Activated CD8-positive, alpha-beta memory T cell treated with anti-CD3 and anti-CD28 coated beads, Interleukin-2, amount 50 U/mL, for 24 hours (primary cell): ENCODE results near the gene CCNF.
"Not testable (repeated sequence)": the region's sequence is repeated elsewhere in the genome, so short reads cannot be mapped to it uniquely, and the experiment has no call there.

Source experiments
- DNase-seq: peaks from one replicate; pipeline ENCODE4 v3.0.0-alpha.2; 2020; ENCODE audit errors: extremely low read depth

Gene CCNF

GRCh38 chr16:2427526-2427925 lies 1.7 kb upstream of the CCNF start:
- no peak for DNase-seq

GRCh38 chr16:2428051-2428783 lies 1.0 kb upstream of the CCNF start:
- DNase-seq, result no peak

- DNase-seq, result no peak
These were observed 538 bp upstream of the CCNF start for GRCh38 chr16:2428784-2429033.

GRCh38 chr16:2429771-2430663 lies 770 bp downstream of the CCNF start:
- DNase-seq, result no peak

GRCh38 chr16:2432286-2432685 lies 3.0 kb downstream of the CCNF start:
- no peak for DNase-seq

- DNase-seq, result no peak
These were observed 3.7 kb downstream of the CCNF start for GRCh38 chr16:2432801-2433505.

GRCh38 chr16:2435236-2435635 lies 6.0 kb downstream of the CCNF start:
- not testable (repeated sequence) for DNase-seq

- DNase-seq, result no peak
These were observed 6.9 kb downstream of the CCNF start for GRCh38 chr16:2436110-2436509.

- no peak for DNase-seq
These were observed 8.0 kb downstream of the CCNF start for GRCh38 chr16:2437032-2437790.

GRCh38 chr16:2438121-2438520 lies 8.9 kb downstream of the CCNF start:
- DNase-seq, result no peak

- DNase-seq, result no peak
These were observed 10.4 kb downstream of the CCNF start for GRCh38 chr16:2439598-2439997.

GRCh38 chr16:2441143-2441804 lies 12.0 kb downstream of the CCNF start:
- DNase-seq, result not testable (repeated sequence)

GRCh38 chr16:2443555-2443954 lies 14.3 kb downstream of the CCNF start:
- DNase-seq, result no peak

GRCh38 chr16:2447920-2448583 lies 18.8 kb downstream of the CCNF start:
- DNase-seq, result no peak

- DNase-seq, result no peak
These were observed 19.9 kb downstream of the CCNF start for GRCh38 chr16:2449118-2449517.

GRCh38 chr16:2450535-2450934 lies 21.3 kb downstream of the CCNF start:
- DNase-seq, result no peak

- no peak for DNase-seq
These were observed 21.7 kb downstream of the CCNF start for GRCh38 chr16:2450975-2451381.

GRCh38 chr16:2451851-2452320 lies 22.6 kb downstream of the CCNF start:
- no peak for DNase-seq

GRCh38 chr16:2452650-2453049 lies 23.4 kb downstream of the CCNF start:
- DNase-seq, result no peak

GRCh38 chr16:2455081-2455845 lies 26.0 kb downstream of the CCNF start:
- no peak for DNase-seq
